Coronary artery (tissue), 2 donors: Measurements from ENCODE around the gene LPCAT4.
A peak's percentile ranks its signal among the peaks of the same experiment; 100 is the strongest.
"Not testable (repeated sequence)": the region's sequence is repeated elsewhere in the genome, so short reads cannot be mapped to it uniquely, and the experiment has no call there.

Experiments
- DNase-seq: peaks from one replicate; pipeline ENCODE4 v3.0.0-alpha.2; 2017; ENCODE audit warnings: low spot score
- H3K27ac ChIP-seq, 2 donors: fragments of 200-600 bp; sonication (generic); one replicate each; pipeline ENCODE4 v1.5.1; 2016 to 2019
- H3K4me3 ChIP-seq: fragments of 200-600 bp; sonication (generic); 2 replicates; pipeline ENCODE4 v1.5.1; 2016; ENCODE audit warnings: mild to moderate bottlenecking, moderate library complexity
- TF ChIP-seq, protein P1 (sequence below): fragments of 200-600 bp; sonication (generic); IDR thresholded peaks from one replicate; pipeline ENCODE4 v1.5.1; 2019; ENCODE audit warnings: antibody characterized with exemption

The LPCAT4 gene, protein sequence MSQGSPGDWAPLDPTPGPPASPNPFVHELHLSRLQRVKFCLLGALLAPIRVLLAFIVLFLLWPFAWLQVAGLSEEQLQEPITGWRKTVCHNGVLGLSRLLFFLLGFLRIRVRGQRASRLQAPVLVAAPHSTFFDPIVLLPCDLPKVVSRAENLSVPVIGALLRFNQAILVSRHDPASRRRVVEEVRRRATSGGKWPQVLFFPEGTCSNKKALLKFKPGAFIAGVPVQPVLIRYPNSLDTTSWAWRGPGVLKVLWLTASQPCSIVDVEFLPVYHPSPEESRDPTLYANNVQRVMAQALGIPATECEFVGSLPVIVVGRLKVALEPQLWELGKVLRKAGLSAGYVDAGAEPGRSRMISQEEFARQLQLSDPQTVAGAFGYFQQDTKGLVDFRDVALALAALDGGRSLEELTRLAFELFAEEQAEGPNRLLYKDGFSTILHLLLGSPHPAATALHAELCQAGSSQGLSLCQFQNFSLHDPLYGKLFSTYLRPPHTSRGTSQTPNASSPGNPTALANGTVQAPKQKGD

DNA sequence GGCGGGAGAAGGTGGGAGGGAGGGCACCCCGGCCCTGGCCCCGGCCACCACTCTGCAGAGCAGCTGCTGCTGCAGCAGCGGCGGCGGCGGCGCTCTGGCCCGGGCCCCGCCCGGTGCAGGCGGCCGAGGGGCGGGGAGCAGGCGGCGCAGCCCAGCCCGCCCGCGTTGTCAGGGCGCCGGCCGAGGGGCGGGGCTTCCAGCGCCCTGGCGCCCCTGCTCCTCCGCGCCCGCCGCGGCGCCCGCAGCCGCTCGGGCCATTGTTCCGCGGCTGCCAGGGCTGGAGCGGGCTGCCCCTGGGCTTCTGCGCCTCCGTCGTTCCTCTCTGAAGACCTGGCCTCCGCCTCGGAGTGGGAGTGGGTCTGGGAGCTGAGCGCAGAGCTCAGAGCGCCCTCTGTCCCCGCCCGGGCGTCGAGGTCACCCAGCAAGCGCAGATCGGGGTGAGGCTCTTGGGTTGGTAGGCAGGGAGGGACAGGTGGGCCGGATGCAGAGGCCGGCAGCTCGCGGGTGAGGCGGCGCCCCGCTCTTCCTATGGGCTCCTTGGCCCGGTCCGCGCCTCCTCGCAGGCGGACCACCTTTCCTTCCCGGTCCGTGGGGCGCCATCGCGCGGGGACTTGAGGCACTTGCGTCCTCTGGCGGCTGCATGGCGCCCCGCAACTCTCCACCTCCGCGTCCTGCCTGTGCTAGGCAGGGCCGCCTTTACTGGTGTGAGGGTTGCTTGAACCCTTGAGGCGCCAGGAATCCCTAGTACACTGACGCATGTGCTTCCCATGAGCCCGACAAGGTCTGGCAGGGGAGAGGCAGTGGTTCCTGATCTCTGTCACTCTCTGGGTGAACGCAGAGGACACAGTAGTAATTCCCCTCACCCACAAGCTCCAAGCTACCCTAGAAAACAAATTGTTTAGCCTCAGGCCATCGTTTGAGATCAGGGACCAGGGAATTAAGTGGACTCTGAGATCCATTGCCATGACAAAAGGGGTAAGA is at the start of gene LPCAT4:
Gene LPCAT4 (minus strand): TSS at position 96 of the 981 bp plus-strand sequence. CDS start 96 bp downstream, outside the sequence.
- TF ChIP-seq, protein P1, sequence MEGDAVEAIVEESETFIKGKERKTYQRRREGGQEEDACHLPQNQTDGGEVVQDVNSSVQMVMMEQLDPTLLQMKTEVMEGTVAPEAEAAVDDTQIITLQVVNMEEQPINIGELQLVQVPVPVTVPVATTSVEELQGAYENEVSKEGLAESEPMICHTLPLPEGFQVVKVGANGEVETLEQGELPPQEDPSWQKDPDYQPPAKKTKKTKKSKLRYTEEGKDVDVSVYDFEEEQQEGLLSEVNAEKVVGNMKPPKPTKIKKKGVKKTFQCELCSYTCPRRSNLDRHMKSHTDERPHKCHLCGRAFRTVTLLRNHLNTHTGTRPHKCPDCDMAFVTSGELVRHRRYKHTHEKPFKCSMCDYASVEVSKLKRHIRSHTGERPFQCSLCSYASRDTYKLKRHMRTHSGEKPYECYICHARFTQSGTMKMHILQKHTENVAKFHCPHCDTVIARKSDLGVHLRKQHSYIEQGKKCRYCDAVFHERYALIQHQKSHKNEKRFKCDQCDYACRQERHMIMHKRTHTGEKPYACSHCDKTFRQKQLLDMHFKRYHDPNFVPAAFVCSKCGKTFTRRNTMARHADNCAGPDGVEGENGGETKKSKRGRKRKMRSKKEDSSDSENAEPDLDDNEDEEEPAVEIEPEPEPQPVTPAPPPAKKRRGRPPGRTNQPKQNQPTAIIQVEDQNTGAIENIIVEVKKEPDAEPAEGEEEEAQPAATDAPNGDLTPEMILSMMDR, result peak; percentile 96
- H3K4me3 ChIP-seq, result peak within 1 kb of the TSS; percentile 90
- DNase-seq, result peak; percentile 92

GRCh38 chr15:34409511-34409910 is 42.5 kb upstream of the LPCAT4 start:
- DNase-seq, H3K27ac ChIP-seq, H3K4me3 ChIP-seq: not testable (repeated sequence)

More for the DNA sequence above, at the start of gene LPCAT4:
- H3K27ac ChIP-seq, result peak within 1 kb of the TSS; percentile 89 to 96

- not testable (repeated sequence) for H3K4me3 ChIP-seq, H3K27ac ChIP-seq, DNase-seq
These were observed 42.0 kb upstream of the LPCAT4 start for GRCh38 chr15:34408973-34409372.

GRCh38 chr15:34403899-34404298 is 36.9 kb upstream of the LPCAT4 start:
- DNase-seq, H3K4me3 ChIP-seq, H3K27ac ChIP-seq: not testable (repeated sequence)

GRCh38 chr15:34403160-34403598 is 36.2 kb upstream of the LPCAT4 start:
- not testable (repeated sequence) for H3K4me3 ChIP-seq, DNase-seq, H3K27ac ChIP-seq

DNA sequence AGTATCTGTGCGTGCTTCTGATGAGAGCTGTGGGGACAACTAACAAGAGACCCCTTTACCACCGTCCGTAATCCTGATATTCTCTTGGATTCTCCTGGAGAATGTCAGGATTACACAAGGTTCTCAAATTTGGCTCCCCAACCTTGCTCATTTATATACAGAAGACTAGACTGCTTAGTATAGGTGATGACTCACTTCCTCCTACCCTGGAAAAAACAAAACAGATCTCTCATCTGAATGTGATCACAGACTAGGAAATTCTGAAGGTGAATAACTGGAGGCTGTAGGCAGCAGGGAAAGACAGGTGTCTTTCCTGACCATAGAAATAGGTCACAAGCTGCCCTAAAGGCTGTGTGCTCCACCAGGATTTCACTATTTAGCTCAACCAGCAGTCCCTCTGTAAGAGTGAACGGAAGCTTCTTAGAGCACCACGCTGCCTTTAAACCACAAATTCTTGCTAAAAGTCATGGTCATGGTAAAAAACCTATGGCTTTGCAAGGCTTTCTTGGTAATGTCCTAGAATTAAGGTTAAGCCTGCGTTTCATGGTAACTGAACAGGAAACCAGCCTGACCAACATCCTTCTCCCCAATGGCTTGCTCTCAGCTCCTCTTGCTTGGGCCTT is 30.8 kb upstream of the LPCAT4 start:
- H3K27ac ChIP-seq, DNase-seq, H3K4me3 ChIP-seq: not testable (repeated sequence)

DNA sequence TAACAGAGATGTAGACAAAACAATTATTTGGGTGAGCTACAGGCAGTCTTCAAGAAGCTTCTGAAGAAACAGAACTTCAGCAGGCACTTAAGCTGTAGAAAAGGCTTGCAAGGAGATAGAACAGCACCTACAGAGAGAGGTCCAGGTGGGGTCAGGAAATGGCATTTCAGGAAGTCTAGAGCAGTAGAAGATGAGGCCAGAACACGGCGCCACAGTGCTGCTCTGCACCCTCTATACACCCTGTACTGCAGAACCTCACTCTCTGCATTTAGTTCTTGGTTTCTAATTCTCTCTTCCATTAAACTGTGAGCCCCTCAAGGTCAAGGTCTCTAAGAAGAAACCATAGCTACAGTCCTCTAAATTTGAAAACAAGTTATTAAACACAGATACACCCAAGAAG is 26.0 kb upstream of the LPCAT4 start:
- H3K27ac ChIP-seq, H3K4me3 ChIP-seq, DNase-seq: not testable (repeated sequence)

DNA sequence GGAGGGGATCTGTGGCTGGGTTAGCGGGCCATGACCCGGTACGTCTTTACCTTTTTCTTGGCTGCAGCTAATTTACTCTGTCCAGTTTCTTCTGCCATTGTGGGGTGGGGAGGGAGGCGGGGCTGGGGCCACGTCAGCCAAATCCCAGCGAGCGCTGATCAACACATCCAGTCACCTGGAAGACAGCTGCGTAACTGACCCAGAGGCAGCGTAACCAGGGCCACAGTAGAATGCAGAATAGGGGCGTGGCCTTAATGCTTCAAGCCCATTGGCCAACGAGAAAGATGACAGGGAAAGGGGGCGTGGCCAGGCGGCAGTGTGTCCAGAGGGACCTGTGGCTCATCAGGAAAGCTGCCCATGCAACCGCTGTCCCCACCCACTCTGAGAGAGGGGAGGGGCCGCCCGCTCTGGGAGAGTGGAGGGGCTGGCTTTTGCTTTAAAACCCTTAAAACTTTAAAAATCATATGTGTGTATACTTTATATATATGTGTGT is 22.6 kb upstream of the LPCAT4 start:
- not testable (repeated sequence) for H3K4me3 ChIP-seq, H3K27ac ChIP-seq, DNase-seq

GRCh38 chr15:34381829-34382521 is 15.0 kb upstream of the LPCAT4 start:
- not testable (repeated sequence) for H3K27ac ChIP-seq, H3K4me3 ChIP-seq, DNase-seq

DNA sequence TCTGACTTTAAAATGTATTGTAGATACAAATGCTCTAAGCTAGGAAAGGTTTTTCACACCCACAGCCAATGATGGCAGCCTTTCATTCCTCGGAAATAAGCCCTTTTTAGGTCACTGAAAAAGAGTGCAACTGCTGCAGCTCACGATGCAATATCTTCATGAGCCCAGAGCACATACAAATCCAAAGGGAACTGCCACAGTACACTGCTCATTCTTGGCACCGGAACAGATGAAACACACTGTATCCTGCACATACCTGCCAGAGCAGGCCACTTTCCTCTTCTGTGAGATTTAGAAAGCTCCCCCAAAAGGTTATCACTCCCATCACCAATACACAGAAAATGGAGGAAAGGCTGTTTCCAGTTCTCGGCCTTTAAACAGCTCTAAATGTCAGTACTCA is 13.5 kb upstream of the LPCAT4 start:
- not testable (repeated sequence) for H3K4me3 ChIP-seq, H3K27ac ChIP-seq, DNase-seq

GRCh38 chr15:34376856-34377255 is 9.9 kb upstream of the LPCAT4 start:
- TF ChIP-seq, protein P1, result no peak
- no peak for DNase-seq
- H3K27ac ChIP-seq, result no peak overlapping the region

DNA sequence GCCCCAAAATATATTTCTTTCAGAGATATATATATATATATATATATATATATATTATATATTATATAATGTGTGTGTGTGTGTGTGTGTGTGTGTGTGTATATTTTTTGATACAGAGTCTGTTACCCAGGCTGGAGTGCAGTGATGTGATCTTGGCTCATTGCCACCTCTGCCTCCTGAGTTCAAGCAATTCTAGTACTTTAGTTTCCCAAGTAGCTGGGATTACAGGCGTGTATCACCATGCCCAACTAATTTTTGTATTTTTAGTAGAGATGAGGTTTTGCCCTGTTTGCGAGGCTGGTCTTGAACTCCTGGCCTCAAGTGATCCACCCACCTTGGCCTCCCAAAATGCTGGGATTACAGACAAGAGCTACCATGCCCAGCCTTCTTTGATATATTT is 8.5 kb upstream of the LPCAT4 start:
- H3K27ac ChIP-seq, H3K4me3 ChIP-seq, DNase-seq: not testable (repeated sequence)

More at GRCh38 chr15:34376856-34377255, 9.9 kb upstream of the LPCAT4 start:
- H3K4me3 ChIP-seq, result no peak overlapping the region
